Fibroblast of villous mesenchyme (primary cell): ENCODE results near the gene AIFM3. TPM values are rescaled to one million over a fixed set of nuclear protein-coding genes. Genes with fewer than 3 reads are reported as not detected.
A peak's percentile ranks its signal among the peaks of the same experiment; 100 is the strongest.

Experiments
- DNase-seq: peaks from one replicate; pipeline ENCODE4 v3.0.0-alpha.2; 2010; ENCODE audit warnings: low read depth
- H3K4me3 ChIP-seq: 2 replicates; pipeline ENCODE4 v1.5.1; 2011; ENCODE audit warnings: low read depth, mild to moderate bottlenecking, low read length
- total RNA-seq: library from RNA; depleted of rRNA; stranded (reverse); fragments of >200 nt; gene quantifications from 2 replicates; pipeline ENCODE4 v1.2.3, GENCODE V29; 2012
- TF ChIP-seq, protein P1 (sequence below): IDR thresholded peaks from 2 replicates; pipeline ENCODE4 v1.5.1; 2012; ENCODE audit warnings: low read depth, mild to moderate bottlenecking, low read length; ENCODE audit not compliant: insufficient read depth

AIFM3 gene
- total RNA-seq, 1 donor, result 0.43 TPM

DNA sequence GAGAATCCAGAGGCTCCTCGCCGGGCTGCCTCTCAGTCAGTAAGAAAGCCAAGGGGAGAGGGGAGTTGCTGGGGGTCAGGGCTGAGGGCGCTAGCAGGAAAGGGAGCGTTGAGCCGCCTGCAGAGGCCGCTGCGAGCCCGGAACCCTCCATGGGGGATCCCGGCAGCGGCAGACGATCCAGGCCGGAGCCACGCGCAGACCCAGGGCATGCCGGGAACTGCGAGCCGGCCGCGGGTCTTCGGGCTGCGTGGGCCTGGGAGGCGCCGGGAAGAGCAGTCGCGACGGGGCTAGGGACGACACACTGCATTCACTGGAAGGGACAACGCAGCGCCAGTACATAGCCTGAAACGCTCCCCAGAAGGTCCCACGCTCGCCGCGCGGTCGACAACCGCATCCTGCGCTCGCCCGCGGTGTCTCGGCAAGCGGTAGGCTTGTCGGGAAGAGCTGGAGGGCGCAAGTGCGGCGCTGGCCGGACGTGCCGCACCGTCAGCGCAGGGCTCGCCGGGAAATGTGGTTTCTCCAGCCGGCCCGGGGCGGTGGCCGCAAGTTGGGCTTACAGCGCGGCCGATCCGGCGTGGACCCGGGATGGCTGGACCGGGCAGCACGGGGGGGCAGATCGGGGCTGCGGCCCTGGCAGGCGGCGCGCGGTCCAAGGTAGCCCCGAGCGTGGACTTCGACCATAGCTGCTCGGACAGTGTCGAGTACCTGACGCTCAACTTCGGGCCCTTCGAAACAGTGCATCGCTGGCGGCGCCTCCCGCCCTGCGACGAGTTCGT is 14.9 kb downstream of the AIFM3 start, which contains the start of gene LZTR1:
LZTR1 (plus strand) TSS at position 511 of the 776 bp plus-strand sequence; CDS start at position 586, 75 bp downstream.
- TF ChIP-seq, protein P1, sequence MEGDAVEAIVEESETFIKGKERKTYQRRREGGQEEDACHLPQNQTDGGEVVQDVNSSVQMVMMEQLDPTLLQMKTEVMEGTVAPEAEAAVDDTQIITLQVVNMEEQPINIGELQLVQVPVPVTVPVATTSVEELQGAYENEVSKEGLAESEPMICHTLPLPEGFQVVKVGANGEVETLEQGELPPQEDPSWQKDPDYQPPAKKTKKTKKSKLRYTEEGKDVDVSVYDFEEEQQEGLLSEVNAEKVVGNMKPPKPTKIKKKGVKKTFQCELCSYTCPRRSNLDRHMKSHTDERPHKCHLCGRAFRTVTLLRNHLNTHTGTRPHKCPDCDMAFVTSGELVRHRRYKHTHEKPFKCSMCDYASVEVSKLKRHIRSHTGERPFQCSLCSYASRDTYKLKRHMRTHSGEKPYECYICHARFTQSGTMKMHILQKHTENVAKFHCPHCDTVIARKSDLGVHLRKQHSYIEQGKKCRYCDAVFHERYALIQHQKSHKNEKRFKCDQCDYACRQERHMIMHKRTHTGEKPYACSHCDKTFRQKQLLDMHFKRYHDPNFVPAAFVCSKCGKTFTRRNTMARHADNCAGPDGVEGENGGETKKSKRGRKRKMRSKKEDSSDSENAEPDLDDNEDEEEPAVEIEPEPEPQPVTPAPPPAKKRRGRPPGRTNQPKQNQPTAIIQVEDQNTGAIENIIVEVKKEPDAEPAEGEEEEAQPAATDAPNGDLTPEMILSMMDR, result peak; percentile 68
- DNase-seq, result peak; percentile 84

DNA sequence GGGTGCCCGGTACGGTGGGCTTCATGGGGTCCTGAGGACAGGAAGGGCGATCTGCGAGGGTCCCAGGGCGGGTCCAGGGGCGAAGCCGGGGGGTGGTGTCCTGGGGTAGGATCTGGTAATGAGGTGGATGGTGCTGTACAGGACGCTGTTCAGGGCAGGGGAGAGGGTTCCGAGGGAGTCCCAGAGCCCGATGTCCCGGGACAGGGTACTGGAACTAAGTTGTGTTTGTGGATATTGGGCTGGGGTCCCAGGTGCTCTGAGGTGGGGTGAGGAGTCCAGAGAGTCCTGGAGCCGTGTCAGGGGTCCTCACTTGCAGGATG is 15.5 kb downstream of the AIFM3 start:
- TF ChIP-seq, protein P1, result no peak
- peak overlapping the region; percentile 91 for H3K4me3 ChIP-seq
- no peak for DNase-seq

More for the DNA sequence above, 14.9 kb downstream of the AIFM3 start, which contains the start of gene LZTR1:
- peak within 1 kb of the TSS; percentile 91 for H3K4me3 ChIP-seq

DNA sequence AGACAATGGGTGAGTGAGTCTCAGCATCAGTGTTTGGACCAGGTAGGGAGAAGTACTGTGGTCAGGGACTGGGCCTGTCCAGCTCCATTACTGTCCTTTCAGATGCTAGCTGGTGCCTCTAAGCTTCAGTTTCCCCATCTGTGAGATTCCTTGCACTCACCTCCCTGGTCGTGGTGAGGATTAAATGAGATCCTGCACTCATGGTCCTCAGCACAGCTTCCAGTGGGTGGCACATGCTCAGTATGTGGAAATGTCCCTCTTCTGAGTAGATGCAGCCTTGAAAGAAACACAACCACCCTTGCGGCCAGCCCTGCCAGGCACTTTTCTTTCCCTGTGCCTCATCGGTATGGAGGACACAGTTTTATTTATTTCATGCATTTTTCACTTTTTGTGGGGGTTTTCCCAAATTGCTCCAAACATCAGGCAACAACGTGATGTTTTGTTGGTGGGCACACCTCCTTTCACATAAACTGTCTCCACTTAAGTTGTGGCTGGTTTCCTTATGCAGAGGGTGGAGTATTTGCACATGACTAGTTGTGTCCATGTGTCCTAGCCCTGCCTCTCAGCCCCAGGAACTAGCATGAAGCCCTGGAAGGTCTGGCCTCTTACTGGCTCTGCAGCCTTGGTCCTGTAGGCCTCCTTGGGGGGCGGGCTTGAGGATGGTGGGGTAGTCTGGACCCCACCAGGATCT is 16.2 kb downstream of the AIFM3 start:
- TF ChIP-seq, protein P1, result no peak
- no peak for DNase-seq
- peak overlapping the region; percentile 91 for H3K4me3 ChIP-seq

DNA sequence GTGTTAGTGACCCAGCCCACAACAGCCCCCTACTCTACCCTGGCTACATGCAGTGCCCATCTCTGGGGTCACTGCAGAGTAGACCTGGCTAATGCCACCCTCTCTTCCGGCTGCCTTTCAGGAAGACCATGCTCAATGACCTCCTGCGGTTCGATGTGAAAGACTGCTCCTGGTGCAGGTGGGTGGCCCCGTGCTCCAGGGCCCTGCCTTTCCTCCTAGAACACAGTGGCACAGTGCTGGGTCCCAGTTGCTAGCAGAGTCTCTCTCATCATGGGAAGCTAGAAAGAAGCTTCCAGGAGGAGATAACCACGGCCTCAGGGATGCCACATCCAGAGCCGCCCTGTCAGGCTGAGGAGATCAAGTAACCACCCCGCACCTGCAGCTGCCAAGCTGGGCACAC is 18.7 kb downstream of the AIFM3 start:
- no peak overlapping the region for H3K4me3 ChIP-seq
- TF ChIP-seq, protein P1, result no peak
- DNase-seq, result no peak

DNA sequence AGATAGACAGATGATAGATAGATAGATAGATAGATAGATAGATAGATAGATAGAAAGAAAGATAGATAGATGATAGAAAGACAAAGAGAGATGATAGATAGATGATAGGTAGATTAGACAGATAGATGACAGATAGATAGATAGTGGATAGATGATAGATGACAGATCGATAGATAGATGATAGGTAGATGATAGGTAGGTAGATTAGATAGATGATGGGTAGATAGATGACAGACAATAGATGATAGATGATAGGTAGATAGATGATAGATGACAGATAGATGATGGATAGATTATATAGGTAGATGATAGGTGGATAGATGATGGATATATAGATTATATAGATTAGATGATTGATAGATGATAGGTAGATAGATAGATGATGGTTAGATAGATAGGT is 19.3 kb downstream of the AIFM3 start:
- no peak overlapping the region for H3K4me3 ChIP-seq
- no peak for DNase-seq

DNA sequence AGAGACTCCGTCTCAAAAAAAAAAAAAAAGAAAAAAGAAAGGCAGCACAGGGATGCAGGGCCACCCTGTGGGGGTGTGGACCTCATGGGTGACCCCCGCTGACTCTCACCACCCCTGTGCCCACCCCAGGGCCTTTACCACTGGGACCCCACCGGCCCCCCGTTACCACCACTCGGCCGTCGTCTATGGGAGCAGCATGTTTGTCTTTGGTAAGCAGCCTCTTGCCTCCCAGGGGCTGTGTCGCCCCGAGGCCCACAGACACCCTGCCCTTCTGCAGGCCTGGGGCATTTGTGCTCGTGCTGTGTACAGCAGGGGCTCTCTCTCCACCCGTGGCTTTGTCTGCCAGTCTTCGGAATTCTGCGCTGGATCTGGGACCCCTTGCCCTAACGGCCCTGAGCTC is 20.3 kb downstream of the AIFM3 start:
- no peak overlapping the region for H3K4me3 ChIP-seq
- no peak for DNase-seq
- TF ChIP-seq, protein P1, result no peak

More for the DNA sequence above, 19.3 kb downstream of the AIFM3 start:
- TF ChIP-seq, protein P1, result no peak
